Activated CD8-positive, alpha-beta memory T cell treated with anti-CD3 and anti-CD28 coated beads, Interleukin-2, amount 50 U/mL, for 1 hour (primary cell): Measurements from ENCODE around the gene DNASE1.

Source experiments
- DNase-seq: peaks from one replicate; pipeline ENCODE4 v3.0.0-alpha.2; 2020; ENCODE audit errors: extremely low read depth

Gene DNASE1

DNA sequence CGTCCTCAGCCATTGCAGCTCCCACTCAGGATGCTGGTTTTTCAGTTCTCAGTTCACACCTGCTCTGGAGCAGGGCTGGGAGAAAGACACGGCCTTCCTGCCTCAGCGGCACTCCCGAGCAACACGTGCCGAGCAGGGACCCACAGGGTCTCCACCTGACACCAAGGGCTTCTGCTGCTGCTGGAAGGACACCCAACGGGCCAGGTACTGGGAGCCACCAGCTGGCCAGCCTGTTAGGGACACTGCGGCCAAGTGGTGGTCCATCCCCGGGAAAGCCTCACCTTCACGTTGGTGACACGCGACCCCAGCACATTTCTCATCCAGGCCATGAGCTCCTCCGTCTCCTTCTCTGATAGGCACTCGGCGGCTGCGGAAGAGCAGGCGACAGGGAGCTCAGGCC is 8.1 kb downstream of the DNASE1 start:
- no peak for DNase-seq

DNA sequence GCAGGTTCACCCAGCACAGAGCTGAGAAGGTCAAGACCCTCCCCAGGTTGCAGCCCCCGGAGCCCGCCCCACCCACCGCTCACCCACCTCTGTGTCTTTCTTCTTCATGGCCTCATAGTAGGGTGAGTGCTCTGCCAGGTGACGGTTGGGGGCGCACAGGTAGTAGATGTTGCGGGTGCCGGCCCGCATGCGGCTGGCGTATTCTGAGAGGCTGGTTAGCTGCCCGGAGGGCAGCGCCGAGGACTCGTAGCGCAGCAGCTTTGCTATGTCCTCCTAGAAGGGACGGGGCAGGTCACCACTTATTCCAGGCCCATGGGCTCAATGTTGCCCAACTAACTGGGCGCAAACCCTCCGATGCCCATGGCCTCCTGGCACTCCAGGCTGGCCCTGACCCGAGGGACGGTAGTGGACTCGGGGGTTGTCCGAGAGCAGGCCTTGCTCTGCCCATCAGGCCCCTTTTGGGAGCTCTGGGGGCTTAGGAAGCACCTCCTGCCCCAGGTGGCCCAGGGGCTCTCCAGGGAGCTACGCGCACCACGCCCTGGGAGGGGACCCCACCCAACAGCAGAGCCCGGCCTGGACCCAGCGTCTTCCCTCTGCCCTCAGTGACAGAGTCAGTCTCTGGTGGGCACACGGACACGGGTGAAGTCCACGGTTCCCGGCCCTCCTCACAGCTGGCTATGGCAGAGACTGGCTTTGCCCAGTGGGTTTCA is 9.9 kb downstream of the DNASE1 start:
- no peak for DNase-seq

DNA sequence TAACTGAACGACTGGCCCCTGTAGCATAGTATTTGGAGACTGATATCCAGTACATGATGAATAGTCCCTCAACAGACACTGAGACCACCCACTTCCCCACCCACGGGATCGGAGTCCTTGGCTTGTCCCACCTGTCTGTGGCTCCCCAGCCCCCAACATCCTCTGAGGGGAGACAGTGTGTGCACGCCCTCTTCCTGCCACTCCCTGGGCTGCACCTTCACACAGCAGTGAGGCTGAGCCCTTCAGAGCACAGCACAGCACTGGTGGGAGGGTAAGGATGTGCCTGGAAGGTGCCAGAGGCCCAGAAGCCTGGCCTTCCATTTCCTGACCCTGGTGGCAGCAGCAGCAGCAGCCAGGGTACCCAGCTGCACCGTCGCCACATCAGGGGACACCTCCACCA is 11.0 kb downstream of the DNASE1 start:
- no peak for DNase-seq

GRCh38 chr16:3668626-3669025 is 14.1 kb downstream of the DNASE1 start:
- DNase-seq: no peak

GRCh38 chr16:3669082-3669481 is 14.6 kb downstream of the DNASE1 start:
- no peak for DNase-seq

- no peak for DNase-seq
Observed at GRCh38 chr16:3670711-3671110, 16.2 kb downstream of the DNASE1 start.

- no peak for DNase-seq
Observed at GRCh38 chr16:3671424-3671823, 16.9 kb downstream of the DNASE1 start.

DNA sequence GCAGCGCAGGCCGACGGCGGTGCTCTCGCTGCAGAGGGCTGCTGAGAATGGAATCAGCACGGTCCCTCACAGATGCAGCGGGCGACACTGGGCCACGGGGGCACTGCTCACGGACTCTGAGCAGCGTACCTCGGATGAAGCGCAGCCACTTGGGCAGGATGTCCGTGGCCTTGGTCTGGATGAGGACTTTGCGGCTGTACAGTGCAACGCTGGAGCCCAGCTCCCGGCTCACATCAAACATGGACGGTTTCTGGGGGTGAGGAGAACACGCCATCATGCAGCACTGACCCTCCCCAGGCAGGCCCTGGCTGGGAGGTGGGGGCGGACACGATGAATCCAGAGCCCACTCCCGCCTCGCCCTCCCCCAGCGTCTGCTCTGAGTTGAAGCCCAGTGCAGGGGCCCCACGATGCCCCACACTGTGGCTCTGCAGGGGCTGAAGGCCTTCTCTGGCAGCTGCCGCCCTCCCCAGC is 18.1 kb downstream of the DNASE1 start:
- DNase-seq: no peak

GRCh38 chr16:3673201-3673600 is 18.7 kb downstream of the DNASE1 start:
- no peak for DNase-seq

DNA sequence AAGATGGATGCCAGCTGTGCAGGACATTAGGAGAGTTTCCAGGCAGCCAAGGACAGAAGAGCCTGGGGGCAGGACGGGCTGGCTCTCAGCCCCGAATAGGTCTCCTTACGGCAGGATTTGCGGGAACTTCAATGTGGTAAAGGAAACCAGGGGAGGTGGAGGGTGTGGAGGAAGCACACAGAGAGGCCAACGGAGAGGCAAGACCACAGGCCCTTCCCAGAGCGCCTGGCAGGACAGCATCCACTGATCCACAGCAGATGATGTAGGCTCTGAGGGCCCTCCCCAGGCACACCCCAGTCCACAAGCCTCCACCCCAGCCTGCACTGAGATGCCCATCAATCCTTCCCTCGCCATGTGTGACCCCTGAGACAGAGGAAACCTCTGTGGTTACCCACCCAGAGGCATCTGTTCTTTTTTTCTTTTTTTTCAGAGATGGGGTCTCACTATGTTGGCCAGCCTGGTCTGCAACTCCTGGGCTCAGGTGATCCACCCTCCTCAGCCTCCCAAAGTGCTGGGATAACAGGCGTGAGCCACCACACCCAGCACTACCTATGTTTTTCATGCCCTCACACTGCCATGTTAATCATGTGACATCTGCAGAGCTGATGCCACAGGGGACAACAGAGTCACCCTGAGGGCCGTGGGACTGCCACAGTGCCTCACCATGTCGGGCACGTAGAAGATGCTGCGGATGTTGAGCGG is 19.3 kb downstream of the DNASE1 start:
- DNase-seq: no peak

DNA sequence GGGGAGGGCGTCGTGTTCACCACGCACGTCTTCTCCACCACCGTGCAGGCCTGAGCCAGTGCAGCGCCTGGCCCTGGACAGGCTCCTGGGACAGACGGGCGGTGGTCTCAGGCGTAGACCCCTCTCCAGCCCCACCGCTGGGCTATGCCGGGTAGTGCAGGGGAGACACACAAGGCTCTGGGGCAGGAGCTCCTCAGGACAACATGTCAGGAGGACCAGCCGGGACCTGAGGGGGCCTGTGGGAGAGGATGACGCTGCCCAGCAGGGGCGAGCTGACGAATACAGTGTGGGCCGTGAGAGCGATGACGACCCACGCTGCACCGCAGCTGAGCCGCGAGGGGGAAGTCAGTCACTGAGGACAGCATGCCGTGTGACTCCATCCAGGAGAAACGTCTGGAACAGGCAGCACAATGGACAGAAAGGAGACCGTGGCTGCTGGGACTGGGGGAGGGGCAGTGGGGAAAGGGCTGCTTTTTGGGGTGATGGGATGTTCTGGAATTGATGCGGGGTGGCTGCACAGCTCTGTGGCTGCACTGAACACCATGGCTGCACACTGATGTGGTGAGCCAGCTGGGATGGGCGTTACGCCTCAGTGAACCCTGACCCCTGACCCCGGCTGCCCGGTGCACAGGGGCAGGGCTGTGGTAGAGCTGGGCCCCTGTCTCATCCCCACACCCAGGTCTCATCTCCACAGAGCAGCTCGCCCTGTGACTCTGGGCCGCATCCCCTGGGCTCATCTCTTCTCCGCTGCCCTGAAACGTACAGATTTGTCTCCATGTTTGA is 20.2 kb downstream of the DNASE1 start:
- DNase-seq: no peak

GRCh38 chr16:3675601-3676130 is 21.2 kb downstream of the DNASE1 start:
- DNase-seq: no peak

DNA sequence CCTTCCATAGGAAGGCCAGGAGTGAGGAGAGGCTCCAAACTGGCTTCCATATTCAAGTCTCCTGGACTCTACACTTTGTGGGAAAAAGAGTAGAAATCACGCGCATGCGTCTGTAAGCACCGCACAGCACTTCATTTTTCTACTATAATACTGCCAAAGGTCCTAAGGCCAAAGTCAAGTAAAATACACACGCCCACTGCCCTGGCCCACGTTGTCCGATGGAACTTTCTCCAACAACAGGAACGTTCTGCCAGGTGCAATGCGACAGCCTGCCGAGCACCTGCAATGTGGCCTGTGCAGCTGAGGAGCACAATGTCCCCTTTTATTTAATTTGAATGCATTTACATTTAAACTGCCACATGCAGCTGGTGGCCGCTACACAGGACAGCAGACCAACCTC is 23.5 kb downstream of the DNASE1 start:
- no peak for DNase-seq

GRCh38 chr16:3681206-3681605 is 26.7 kb downstream of the DNASE1 start:
- DNase-seq: no peak

DNA sequence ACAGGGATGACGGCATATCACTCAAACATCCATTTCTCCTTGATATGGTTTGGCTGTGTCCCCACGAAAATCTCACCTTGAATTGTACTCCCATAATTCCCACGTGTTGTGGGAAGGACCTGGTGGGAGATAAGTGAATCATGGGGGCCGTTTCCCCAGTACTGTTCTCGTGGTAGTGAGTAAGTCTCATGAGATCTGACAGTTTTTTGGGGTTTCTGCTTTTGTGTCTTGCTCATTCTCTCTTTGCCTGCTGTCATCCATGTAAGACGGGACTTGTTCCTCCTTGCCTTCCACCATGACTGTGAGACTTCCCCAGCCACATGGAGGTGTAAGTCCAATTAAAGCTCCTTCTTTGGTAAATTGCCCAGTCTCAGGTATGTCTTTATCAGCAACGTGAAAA is 32.5 kb downstream of the DNASE1 start:
- DNase-seq: no peak

- no peak for DNase-seq
Observed at GRCh38 chr16:3687792-3688191, 33.3 kb downstream of the DNASE1 start.

GRCh38 chr16:3689731-3690130 is 35.2 kb downstream of the DNASE1 start:
- no peak for DNase-seq

DNA sequence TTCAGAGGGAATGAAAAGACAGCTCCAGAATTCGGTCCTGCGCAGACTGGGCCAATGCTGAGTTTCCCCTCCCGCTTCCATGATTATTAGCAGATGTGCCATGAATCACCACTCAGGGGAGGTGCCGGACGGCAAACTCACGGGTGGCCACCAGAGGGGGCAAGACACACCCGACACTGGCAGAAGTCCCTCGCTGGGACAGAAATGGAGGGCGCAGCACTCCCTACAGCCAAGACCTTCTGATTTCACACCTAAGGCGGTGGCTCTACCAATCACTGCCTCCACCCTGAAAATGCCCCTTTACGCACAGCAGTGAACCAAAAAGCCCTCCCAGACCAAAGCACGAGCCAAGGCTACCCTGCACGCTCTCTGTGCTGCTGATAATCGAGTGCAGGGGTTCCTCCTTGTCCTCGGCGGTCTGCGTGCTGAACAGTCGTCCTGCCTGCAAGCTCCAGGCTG is 36.0 kb downstream of the DNASE1 start:
- peak; percentile 43 for DNase-seq

DNA sequence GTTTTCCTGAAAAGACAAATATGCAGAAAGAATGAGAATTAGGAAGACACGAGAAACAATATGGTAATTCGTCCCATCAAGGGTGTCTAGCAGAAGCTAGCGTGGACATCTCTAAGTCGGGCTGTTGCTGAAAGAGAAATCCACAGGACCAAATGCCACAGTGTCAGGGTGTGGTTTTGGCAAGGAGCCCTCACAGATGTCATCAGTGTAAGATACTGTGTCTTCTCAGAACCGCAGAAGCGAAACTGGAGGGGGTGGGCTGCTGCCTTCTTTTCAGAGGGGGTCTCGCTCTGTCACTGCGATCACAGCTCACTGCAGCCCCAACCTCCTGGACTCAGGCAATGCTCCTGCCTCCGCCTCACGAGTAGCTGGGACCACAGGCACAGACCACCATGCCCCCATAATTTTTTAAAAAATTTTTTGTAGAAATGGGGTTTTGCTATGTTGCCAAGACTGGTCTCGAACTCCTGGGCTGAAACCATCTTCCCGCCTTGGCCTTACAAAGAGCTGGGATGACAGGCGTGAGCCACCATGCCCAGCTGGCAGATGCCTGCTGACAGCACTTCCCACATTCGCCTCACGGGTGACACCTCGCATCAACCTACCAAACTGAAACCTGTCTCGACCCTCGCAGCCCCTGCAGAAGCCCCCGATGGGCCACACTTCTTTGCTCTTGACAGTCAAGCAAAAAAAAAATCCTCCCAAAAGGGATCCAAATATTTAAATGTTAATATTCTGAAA is 36.7 kb downstream of the DNASE1 start:
- DNase-seq: no peak

DNA sequence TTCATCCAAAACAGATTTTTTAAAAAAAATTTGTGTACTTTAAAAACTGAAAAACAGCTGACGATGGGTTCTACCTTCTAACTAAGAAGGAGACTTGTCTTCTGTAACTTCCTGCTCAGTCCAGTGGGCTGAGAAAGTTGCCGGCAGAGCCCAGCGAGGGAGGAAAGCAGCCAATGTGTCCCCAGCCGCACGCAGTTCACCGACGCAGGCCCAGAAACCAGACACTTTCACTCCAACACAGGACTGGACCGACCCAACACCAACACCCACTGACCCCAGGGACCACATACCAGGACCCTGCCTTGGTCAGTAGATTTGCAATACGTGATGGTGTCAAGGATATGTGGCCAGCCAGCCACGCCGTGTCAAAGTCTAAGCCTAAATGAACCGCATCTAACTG is 37.3 kb downstream of the DNASE1 start:
- DNase-seq: no peak

DNA sequence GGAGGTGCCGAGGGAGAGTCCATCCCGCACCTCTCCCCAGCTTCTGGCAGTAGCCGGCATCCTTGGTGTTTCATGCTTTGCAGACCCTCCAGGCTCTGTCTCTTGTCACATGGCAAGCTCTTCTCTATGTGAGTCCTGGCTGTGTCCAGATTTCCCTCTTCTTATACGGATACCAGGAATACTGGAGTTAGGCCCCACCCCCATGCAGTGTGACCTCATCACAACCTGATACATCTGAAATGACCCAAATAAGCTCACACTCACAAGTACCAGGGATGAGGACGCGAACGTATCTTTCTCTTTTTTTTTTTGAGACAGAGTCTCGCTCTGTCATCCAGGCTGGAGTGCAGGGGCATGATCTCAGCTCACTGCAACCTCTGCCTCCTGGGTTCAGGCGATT is 39.6 kb downstream of the DNASE1 start:
- no peak for DNase-seq
